Stimulated activated CD4-positive, alpha-beta T cell treated with anti-CD3 and anti-CD28 coated beads, Interleukin-4, amount 100 ng/mL, for 1 hour (primary cell): ENCODE data around the gene FHIT.
"Not testable (repeated sequence)": the region's sequence is repeated elsewhere in the genome, so short reads cannot be mapped to it uniquely, and the experiment has no call there.

ENCODE experiments used
- DNase-seq: peaks from one replicate; pipeline ENCODE4 v3.0.0-alpha.2; 2020

FHIT gene

GRCh38 chr3:59829527-59829926, 1421.7 kb downstream of the FHIT start:
- no peak for DNase-seq

DNA sequence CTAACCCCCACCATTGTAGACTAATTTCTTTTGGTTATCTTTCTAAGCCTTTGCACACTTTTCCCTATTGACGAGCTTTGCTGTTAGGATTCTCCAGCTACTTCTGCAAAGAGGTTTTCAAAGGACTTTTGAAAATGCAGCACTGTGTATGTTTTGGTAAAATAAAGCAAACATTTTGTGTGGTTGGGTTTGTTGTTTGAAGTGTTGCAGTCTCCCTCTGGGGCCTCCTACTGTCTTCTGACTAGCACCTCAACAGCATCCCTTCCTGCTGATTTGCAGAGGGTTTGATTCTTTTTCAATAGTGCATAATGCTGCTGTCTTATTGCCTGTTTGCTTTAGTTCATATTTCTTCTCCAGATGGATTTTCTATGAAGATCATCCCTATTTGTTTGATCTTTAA, 1426.4 kb downstream of the FHIT start:
- no peak for DNase-seq

GRCh38 chr3:59821274-59821673, 1430.0 kb downstream of the FHIT start:
- no peak for DNase-seq

- DNase-seq: no peak
Observed at GRCh38 chr3:59820352-59820934, 1430.8 kb downstream of the FHIT start.

DNA sequence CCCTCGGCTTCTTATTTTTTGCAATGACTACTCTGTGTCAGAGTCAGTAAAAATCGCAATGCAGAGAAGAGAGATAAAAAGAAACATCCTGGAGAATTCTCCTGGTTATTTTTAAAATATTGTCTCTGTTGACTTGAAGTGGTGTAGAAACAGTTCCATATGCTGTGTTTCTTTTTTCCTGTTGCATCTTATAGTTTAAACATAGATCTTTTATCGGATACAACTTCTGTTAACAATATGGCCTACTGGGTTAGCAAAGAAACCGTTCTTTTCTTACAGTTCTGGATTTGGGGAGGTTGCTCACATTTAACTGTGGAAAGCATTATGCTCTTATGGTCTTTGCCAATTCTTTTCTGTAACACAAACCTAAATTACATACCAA, 1432.3 kb downstream of the FHIT start:
- no peak for DNase-seq

- no peak for DNase-seq
Observed at GRCh38 chr3:59818033-59818918, 1433.0 kb downstream of the FHIT start.

DNA sequence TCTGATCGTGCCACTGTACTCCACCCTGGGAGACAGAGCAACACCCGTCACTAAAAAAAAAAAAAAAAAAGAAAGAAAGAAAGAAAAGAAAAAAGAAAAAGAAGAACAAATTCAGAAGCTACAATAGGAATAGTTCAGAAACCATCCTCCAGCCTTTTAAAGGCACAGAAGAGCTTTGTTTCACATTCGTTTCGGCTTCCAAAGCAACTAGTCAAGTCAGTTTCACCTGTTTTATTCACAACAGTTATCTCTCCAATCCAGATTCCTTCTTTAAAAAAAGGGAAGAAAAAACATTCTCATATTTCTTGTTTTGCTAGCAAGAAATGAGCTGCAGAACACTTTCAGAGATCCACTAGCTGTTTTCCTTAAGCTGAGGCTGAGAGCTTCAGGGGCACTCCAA, 1433.7 kb downstream of the FHIT start:
- DNase-seq: no peak

- no peak for DNase-seq
Observed at GRCh38 chr3:59816312-59816711, 1434.9 kb downstream of the FHIT start.

GRCh38 chr3:59813148-59813538, 1438.1 kb downstream of the FHIT start:
- no peak for DNase-seq

- DNase-seq: no peak
Observed at GRCh38 chr3:59812237-59813147, 1438.8 kb downstream of the FHIT start.

- no peak for DNase-seq
Observed at GRCh38 chr3:59811160-59811559, 1440.1 kb downstream of the FHIT start.

GRCh38 chr3:59810606-59811005, 1440.6 kb downstream of the FHIT start:
- no peak for DNase-seq

DNA sequence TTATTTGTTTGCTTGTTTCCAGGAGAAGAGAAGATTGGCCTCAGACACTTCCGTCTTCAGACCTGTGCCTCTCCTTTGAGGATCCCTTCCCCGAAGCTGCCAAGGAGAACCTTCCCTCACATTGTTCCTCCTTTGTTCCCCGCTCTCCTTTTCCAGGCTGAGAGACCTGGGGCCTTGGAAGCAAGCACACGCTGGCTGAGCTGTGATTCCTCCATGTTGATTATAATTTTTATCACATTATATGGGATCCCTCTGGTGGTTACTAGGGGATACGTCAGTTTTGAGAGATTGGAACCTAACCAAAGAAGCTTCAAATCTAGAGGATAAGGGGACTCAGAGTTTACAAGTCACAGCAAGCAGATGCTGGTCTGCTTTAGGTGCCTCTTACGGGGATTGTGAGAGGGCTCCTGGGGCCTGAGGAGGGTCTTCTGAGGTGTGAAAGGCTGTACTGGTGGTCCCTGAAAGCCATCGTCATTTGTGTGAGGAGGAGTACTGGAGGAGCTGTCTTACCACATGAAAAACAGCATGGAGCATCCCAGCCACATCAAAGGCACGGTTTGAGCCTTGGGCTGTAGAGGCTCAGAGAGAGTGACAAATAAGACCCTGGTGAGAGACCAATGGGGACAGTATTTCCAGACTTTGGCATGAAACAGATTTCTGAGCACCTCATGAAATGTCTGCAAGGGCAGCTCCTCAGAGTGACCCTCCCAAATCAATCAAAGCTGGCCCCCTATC, 1441.4 kb downstream of the FHIT start:
- no peak for DNase-seq

DNA sequence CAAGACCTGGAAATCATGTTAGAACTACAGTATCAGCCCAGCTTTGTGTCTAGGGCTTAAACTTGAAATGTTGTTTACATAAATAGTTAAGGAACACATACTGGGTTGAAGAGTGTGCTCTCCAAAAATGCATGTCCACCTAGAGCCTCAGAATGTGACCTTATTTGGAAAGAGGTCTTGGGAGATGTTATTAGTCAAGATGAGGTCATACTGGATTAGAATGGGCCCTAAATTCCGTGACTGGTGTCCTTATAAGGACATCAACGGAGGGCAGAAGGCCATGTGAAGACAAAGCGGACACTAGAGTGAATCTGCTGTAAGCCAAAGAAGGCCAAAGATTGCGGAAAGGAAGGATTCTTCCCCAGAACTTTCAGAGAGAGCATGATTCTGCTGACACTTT, 1442.2 kb downstream of the FHIT start:
- no peak for DNase-seq

GRCh38 chr3:59808446-59808845, 1442.8 kb downstream of the FHIT start:
- DNase-seq: no peak

GRCh38 chr3:59803268-59803667, 1448.0 kb downstream of the FHIT start:
- no peak for DNase-seq

DNA sequence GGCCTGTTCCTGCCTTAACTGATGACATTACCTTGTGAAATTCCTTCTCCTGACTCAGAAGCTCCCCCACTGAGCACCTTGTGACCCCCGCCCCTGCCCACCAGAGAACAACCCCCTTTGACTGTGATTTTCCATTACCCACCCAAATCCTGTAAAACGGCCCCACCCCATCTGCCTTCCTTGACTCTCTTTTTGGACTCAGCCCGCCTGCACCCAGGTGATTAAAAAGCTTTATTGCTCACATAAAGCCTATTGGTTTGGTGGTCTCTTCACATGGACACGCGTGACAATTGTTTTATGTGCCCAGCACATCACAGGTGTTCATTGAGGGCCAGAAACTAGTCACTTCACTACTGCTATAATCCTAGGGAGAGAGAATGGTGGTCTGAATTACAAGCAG, 1448.8 kb downstream of the FHIT start:
- not testable (repeated sequence) for DNase-seq

DNA sequence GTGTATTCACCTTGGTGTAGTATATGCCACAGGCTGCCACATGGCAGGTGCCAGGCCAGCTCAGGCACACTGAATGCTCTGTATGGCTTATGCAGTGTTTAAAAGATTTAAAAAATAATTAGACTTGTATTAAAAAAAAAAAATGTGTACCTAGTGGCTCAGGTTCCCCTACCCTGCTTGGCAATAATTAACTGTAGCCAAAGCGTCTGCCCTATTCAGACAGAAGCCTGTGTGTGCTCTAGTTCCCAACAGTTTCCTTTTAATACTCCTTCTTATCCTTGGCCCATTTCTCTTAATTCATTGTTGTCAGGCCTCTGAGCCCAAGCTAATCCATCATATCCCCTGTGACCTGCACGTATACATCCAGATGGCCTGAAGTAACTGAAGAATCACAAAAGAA, 1449.2 kb downstream of the FHIT start:
- DNase-seq: no peak

DNA sequence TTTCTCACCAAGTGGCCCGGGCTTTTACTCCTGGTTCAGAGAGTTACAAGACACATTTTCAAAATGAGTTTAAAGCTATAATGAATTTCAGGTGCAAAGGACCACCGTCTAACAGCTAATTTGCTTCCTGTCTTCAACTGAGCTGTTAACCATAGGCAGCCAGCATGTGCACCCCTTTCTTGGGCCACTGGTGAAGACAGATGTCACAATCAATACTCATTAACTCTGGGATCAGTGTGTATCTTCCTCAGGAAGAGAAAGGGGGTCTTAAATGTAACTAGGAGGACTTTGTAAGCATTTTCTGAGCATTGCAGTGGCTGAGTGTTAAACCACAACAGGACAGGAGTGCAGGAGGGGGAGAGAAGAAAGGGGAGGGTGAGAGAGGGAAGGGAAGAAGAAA, 1450.8 kb downstream of the FHIT start:
- no peak for DNase-seq

DNA sequence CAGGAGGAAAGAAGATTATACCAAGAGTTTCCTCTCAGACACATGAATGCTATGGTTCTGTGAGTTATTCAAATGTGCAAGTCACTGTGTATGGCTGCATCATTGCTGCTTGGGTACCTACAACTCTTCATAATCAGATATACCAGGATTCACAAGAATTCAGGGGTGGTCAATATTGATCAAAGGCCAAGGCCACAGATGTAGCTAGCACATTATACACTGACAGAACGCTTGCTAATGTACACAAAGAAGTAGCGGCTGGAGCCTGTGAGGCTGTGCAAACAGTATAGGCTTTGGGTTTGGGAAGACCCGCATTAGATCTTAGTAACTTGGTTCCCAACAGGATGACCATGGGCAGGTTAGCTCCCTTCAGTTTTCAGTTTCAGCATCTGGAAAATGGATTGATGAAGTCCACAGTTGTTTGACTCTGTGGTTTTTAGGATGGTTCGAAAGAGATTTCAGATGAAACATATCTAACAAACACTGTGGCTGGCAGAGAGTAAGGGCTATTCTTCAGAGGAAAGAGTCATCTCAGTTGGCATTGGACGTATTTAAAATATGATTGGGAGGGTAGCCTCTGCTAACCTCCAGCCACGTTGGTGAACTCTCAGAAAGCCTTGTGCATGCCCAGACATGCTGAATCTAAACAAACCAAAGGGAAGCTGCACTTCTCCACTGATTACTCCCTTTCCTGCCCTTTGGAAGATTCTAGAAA, 1452.7 kb downstream of the FHIT start:
- no peak for DNase-seq

DNA sequence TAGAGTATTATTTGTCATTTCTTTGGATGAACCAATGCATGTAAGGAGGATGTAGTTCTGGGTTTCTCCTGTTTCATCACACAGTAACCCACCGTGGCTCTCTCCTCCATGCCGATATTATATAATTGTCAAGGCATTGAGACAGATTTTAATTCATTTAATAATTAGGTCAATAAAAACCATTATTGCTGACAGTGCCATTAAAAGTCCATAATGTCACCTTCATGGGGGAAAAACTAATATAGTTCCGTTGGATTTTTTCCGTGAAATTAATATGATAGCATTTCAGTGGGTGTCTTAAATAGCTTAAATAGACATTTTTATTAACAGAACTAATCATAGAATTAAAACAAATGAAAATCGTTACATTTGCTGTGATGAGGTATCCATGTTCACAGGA, 1453.7 kb downstream of the FHIT start:
- DNase-seq: no peak

- no peak for DNase-seq
Observed at GRCh38 chr3:59796456-59796855, 1454.8 kb downstream of the FHIT start.
